Heart right ventricle (tissue), 16 donors: ENCODE results near the gene SEPTIN1. TPM values are rescaled to one million over a fixed set of nuclear protein-coding genes. Genes with fewer than 3 reads are reported as not detected.
A peak's percentile ranks its signal among the peaks of the same experiment; 100 is the strongest.

Experiments used
- ATAC-seq, 8 donors: fragments of 200-7000 bp; cut with Tn5 transposase; one replicate each; pipeline ENCODE4 v1.9.1; 2020; ENCODE audit warnings: mild to moderate bottlenecking in 8 of 8, moderate library complexity in 8 of 8, moderate number of reproducible peaks in 1 of 8
- DNase-seq, 2 donors: peaks; one replicate each; pipeline ENCODE4 v3.0.0-alpha.2; 2020
- H3K27ac ChIP-seq, 10 donors: fragments of 200-600 bp; sonication (generic) in 2 of 10; one replicate each; pipeline versions ENCODE4 v1.5.0 to v1.8.0; 2020 to 2022; ENCODE audit warnings: mild to moderate bottlenecking in 3 of 10
- H3K27me3 ChIP-seq, 7 donors: fragments of 200-600 bp; one replicate each; pipeline ENCODE4 v1.8.0; 2021 to 2022; ENCODE audit warnings: mild to moderate bottlenecking in 2 of 7
- H3K36me3 ChIP-seq, 9 donors: fragments of 200-600 bp; sonication (generic) in 1 of 9; one replicate each; pipeline versions ENCODE4 v1.5.0 to v1.8.0; 2020 to 2022; ENCODE audit warnings: mild to moderate bottlenecking in 2 of 9
- H3K4me1 ChIP-seq, 9 donors: fragments of 200-600 bp; sonication (generic) in 1 of 9; one replicate each; pipeline versions ENCODE4 v1.5.0 to v1.8.0; 2020 to 2022; ENCODE audit warnings: mild to moderate bottlenecking in 4 of 9
- H3K4me3 ChIP-seq, 10 donors: fragments of 200-600 bp; sonication (generic) in 2 of 10; one replicate each; pipeline versions ENCODE4 v1.5.0 to v1.8.0; 2020 to 2022; ENCODE audit warnings: mild to moderate bottlenecking in 7 of 10, moderate library complexity in 2 of 10
- H3K9me3 ChIP-seq, 11 donors: fragments of 200-600 bp in 10 of 11; sonication (generic) in 2 of 11; one replicate each; pipeline versions ENCODE4 v1.5.0 to v1.8.0; 2013 to 2022; ENCODE audit warnings: mild to moderate bottlenecking in 2 of 11, control low read depth in 1 of 11, moderate library complexity in 1 of 11
- WGBS, 2 donors: extraction: QIAGEN DNeasy Blood & Tissue Kit; methylation state at CpG; one replicate each; pipeline ENCODE4 v1.1.7; 2013; ENCODE audit warnings: inconsistent platforms in 1 of 2; 5-methylcytosine and 5-hydroxymethylcytosine counted together
- intact Hi-C, 10 donors: fragments of 100-400 bp; cut with DNase I; formaldehyde crosslinking; loops; one replicate each; pipeline versions ENCODE4 v1.11.1 to v1.14.2; 2022
- polyA plus RNA-seq, 2 donors: library from polyadenylated mRNA; stranded (reverse); fragments of 200-250 nt; gene quantifications; one replicate each; pipeline ENCODE4 v1.2.3, GENCODE V29; 2013
- total RNA-seq, 10 donors: library from RNA; stranded (reverse); fragmentation: NEBNext Ultra II Directional in 3 of 10; extraction: Animal tissue kit (Norgen Biotek cat#: 25700) in 3 of 10; gene quantifications; one replicate each; pipeline versions ENCODE4 v1.2.1 to v1.2.4, GENCODE V29; 2021 to 2023
- TF ChIP-seq, protein P1 (sequence below), 9 donors: fragments of 200-600 bp; sonication (generic) in 2 of 9; IDR thresholded peaks; one replicate each; pipeline versions ENCODE4 v1.5.0 to v1.8.0; 2021 to 2022; ENCODE audit warnings: antibody characterized with exemption in 9 of 9, mild to moderate bottlenecking in 5 of 9, moderate library complexity in 1 of 9
- donor health status: Arrhythmogenic right ventricular cardiomyopathy.
- donor health status: ischemic (EF 13 %, LVEDD 7.1; RV severe dilation, severe dysfunction).
- donor health status: healthy with polysubstance abuse.
- donor health status: DM: no; HTN: yes; CAD: no.
- donor health status: DM: no; HTN: no; CAD: no.
- donor health status: ischemic (EF 25% LVEDD 6.9; RV normal size, moderate dysfunction).
- donor health status: ischemic (EF 25% LVEDD 5.7; RV mildly dilated, moderate dysfunction).
- donor health status: healthy.
- donor health status: DM: yes; HTN: yes; CAD: no.
- donor health status: Ischemic cardiomyopathy.
- donor health status: ischemic (EF 35%, LVEDD 5.7; RV mildly dilated, moderate dysfunction).
- donor health status: nonischemic (EF 11% LVEDD 7.7; RV severe dilation, severe dysfunction).
- donor health status: DM: yes; HTN: yes; CAD: no.
- donor health status: PGD.
- donor health status: ischemic (EF 29% LVEDD 5.4; RV normal size, mild dysfunction).
- donor health status: nonischemic (EF 23%, LVEDD 6.1; RV moderate dilation, normal function).

SEPTIN1 gene
- total and polyA plus RNA-seq, 12 donors, result 0.78 to 6.8 (median 1.4) TPM

DNA sequence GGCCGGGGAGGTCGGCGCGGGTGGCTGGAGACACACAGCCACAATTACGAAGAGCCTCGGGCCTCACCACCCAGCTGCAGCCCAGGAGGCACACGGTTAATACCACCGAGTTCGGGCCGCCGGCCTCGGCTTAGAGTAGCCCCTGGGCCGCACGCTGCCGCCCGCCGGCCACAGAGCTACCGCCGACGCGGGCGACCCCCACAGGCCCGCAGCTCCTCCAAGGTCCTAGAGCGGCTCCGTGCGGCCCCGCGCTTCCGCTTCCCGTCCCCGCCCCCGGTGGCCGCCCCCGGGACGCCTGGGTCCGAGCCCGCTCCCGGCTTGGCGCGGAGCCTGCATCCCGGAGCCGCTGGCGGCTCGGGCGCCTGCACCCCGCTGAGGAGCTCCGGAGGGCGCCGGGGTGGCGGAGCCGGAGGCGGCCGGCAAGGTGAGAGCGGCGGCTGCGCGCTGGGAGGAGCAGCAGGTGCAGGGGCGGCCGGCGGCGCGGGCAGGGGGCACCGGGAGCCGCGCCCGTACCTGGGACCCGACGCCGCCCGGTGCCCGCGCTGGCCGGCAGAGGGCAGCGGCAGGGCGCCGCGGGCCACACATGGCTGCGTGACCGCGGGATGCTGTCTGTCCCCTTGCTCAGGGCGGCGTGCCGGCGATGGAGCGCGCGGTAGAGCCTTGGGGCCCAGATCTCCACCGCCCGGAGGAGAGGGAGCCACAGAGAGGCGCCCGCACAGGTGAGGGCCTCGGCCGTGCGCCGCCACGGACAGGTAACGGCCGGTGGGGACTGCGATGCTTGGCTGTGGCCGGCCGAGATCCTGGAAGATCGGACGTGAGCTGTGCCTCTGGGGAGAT lies 13.0 kb upstream of the SEPTIN1 start, which contains the start of gene ZNF48:
Gene ZNF48 (plus strand): TSS at position 266 of the 837 bp plus-strand sequence. CDS start 375 bp downstream, at position 641.
- H3K27me3 ChIP-seq, result no peaks in the 10 kb centered on the region
- peak within 1 kb of the TSS; percentile 66 to 98 (median 84) for H3K4me3 ChIP-seq
- intact Hi-C loops, result loop anchor here in 1 of 10 donors (5.0 kb wide), 1 partner anchor 38 kb away; the partner anchor contains the start of gene CD2BP2
- H3K27ac ChIP-seq, result peak within 1 kb of the TSS; percentile 60 to 93 (median 87)
- H3K9me3 ChIP-seq, result no peaks in the 10 kb centered on the region
- TF ChIP-seq, protein P1, sequence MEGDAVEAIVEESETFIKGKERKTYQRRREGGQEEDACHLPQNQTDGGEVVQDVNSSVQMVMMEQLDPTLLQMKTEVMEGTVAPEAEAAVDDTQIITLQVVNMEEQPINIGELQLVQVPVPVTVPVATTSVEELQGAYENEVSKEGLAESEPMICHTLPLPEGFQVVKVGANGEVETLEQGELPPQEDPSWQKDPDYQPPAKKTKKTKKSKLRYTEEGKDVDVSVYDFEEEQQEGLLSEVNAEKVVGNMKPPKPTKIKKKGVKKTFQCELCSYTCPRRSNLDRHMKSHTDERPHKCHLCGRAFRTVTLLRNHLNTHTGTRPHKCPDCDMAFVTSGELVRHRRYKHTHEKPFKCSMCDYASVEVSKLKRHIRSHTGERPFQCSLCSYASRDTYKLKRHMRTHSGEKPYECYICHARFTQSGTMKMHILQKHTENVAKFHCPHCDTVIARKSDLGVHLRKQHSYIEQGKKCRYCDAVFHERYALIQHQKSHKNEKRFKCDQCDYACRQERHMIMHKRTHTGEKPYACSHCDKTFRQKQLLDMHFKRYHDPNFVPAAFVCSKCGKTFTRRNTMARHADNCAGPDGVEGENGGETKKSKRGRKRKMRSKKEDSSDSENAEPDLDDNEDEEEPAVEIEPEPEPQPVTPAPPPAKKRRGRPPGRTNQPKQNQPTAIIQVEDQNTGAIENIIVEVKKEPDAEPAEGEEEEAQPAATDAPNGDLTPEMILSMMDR (IDR thresholded peaks at IDR 0.05), result peak in 7 of 9 donors; percentile 18 to 51 (median 33)
- H3K36me3 ChIP-seq, result peaks cover 0 to 19% (median 7%) of the 10 kb centered on the region in 9 donors
- peak; percentile 88 for DNase-seq
- WGBS, 2 donors, result 0% methylated on average over 76 to 102 of the region's 103 CpGs
- ATAC-seq, result peak; percentile 96 to 99 (median 98)
- H3K4me1 ChIP-seq, result peaks cover 4 to 34% (median 27%) of the 10 kb centered on the region in 9 donors

DNA sequence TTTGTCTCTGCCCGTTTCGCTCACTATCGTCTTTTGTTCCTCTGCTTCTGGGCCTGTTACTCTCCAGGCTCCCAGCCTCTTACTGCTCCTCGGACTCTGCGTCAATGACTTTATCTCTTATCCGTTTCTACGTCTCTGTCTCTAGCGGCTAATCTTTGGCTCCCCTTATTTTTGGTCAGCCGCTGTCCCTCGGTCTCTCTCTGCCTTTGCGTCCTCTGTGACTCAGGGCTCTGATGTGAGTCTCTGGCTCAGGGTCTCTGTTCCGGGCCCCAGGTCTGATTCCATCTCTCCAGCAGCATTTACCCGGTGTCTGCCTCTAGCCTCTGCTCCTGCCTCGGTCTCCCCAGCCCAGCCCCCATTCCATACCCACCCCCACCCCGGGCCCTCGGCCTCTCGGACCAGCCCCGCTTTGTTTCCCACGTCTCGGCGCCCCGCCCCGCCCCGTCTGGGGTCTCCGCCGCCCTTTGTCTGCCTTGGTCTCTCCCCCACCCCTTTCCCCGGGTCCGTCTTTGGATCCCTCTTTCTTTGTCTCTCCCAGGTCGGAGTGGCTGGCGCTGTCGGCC lies 12.3 kb upstream of the SEPTIN1 start:
- H3K4me1 ChIP-seq, result peaks cover 4 to 29% (median 24%) of the 10 kb centered on the region in 9 donors
- peak overlapping the region; percentile 33 to 93 (median 87) for H3K27ac ChIP-seq
- peaks cover 0 to 19% (median 7%) of the 10 kb centered on the region in 9 donors for H3K36me3 ChIP-seq
- DNase-seq (no peak), ATAC-seq (peak; percentile 18 to 58 (median 38))
- no peaks in the 10 kb centered on the region for H3K27me3 ChIP-seq
- WGBS, 2 donors, result 2 to 4% methylated on average over 30 to 31 of the region's 31 CpGs
- TF ChIP-seq, protein P1 (IDR thresholded peaks at IDR 0.05), result no peak
- H3K4me3 ChIP-seq, result peak overlapping the region; percentile 66 to 98 (median 84)
- intact Hi-C loops, result loop anchor here in 1 of 10 donors (5.0 kb wide), 1 partner anchor 37 kb away; the partner anchor contains the start of gene CD2BP2
- no peaks in the 10 kb centered on the region for H3K9me3 ChIP-seq

DNA sequence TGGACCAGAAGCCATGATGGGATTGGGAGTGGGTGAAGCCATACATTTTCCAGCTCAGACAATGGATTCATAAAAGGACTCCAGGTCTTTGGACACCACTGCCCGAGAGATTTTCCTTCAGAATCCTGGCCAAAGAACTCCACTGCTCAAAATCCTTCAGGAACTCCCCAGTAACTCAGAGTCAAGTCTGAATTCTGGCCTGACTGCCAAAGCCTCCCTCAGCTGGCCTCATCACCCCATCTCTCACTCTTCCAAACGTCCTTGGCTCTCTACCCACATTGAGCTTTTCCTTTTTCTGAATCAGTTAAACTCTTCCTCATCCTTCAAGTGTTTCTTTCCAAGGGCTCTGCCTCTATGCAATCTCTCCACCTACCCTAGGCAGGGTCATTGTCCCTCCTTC lies 1.2 kb upstream of the SEPTIN1 start:
- H3K36me3 ChIP-seq, result no peaks in the 10 kb centered on the region
- H3K27ac ChIP-seq, result peak overlapping the region in 1 of 10 donors; percentile 81
- 42% methylated on average over 2 of the region's 2 CpGs for WGBS, 2 donors
- H3K9me3 ChIP-seq, result no peaks in the 10 kb centered on the region
- no peak for ATAC-seq
- no peaks in the 10 kb centered on the region for H3K27me3 ChIP-seq
- intact Hi-C loops, result no loop called here
- DNase-seq, result no peak
- H3K4me1 ChIP-seq, result peaks cover 5 to 17% (median 8%) of the 10 kb centered on the region in 9 donors
- TF ChIP-seq, protein P1 (IDR thresholded peaks at IDR 0.05), result no peak
- H3K4me3 ChIP-seq, result no peak overlapping the region

DNA sequence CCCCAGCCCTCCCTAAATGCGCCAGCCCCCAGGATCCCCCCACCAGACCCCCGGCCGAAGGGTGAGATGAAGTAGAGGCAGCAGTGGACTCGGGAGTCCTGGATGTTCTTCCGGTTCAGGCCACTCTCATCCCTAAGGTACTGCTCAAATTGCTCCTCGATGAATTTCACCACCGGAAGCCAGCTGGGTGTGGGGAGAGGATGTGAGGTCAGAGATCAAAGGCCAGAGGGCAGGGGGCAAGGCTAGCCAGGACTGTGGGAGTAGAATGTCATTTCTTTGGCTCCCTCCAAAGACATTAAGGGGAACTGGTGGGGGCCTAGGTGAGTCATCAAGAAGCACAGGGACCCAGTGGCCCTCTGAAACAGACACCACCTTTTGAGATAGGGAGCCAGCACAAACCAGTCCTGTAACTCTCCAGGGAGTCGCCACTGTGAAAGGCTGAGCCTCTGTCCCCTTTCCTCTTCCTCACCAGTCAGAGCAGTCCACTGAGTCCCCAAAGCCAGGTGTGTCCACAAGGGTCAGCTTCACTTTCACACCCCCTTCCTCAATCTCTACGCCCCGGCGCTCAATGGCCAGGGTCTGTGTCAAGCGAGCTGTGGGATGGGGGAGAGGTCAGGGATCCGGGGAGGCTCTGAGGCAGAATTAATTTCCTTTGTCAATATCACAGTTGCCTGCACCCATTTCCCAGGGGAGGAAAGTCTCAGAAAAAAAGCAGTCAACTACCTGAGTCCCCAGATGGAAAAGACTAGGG lies 895 bp downstream of the SEPTIN1 start:
- Histone ChIP-seq H3K4me3 (peak overlapping the region in 1 of 10 donors; percentile 50), H3K4me1 (peaks cover 10 to 29% (median 15%) of the 10 kb centered on the region in 9 donors), H3K27me3 (no peaks in the 10 kb centered on the region), H3K9me3 (no peaks in the 10 kb centered on the region), H3K36me3 (no peaks in the 10 kb centered on the region), H3K27ac (peak overlapping the region in 3 of 10 donors; percentile 14 to 81 (median 41))
- DNase-seq (no peak), ATAC-seq (no peak)
- 79 to 83% methylated on average over 13 of the region's 13 CpGs for WGBS, 2 donors
- intact Hi-C loops, result no loop called here
- TF ChIP-seq, protein P1 (IDR thresholded peaks at IDR 0.05), result no peak
